ENCODE data around the gene FLT3. TPM values are rescaled to one million over a fixed set of nuclear protein-coding genes. Genes with fewer than 3 reads are reported as not detected.

The FLT3 gene
- total and polyA plus RNA-seq, 9 of the 15 experiments (the other 6 are each of a cell fraction or from before 2014, with no cell fraction given), result not detected

DNA sequence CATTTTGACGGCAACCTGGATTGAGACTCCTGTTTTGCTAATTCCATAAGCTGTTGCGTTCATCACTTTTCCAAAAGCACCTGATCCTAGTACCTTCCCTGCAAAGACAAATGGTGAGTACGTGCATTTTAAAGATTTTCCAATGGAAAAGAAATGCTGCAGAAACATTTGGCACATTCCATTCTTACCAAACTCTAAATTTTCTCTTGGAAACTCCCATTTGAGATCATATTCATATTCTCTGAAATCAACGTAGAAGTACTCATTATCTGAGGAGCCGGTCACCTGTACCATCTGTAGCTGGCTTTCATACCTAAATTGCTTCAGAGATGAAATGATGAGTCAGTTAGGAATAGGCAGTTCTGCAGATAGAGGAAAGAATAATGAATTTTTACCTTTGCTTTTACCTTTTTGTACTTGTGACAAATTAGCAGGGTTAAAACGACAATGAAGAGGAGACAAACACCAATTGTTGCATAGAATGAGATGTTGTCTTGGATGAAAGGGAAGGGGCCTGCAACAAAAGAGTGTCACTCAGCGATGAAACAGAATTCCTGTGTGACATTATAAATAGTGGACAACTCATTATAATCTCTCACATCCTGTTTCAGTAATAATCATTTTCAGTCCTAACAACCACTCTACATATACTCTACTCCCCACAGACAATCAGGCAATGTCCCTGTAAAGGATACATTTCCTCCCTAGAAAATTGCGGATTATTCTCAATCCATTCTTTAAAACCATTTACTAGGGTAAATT lies 66.3 kb downstream of the FLT3 start:
- no TSS peak for BruUV-seq (replicated peaks)
- ChIA-PET CTCF (ENCODE audit: low intra/inter-chr PET ratio) (no interaction called here), POLR2A (interaction anchor here (0.7 kb wide), 1 partner anchor 572 kb away, joined by 3 read pairs; no protein-coding TSS in a partner anchor)
- peaks cover 7 to 18% of the 10 kb centered on the region in 2 experiments for H3K27me3 ChIP-seq (ENCODE audit: control insufficient read depth in 2 of 2, insufficient read depth in 2 of 2, low read length in 2 of 2)
- H3K9ac ChIP-seq (ENCODE audit: insufficient read depth in 1 of 2, low read depth in 2 of 2, low read length in 2 of 2), result no peak overlapping the region
- no peak for DNase-seq (ENCODE audit: extremely low read depth in 1 of 4, low spot score in 3 of 4)
- intact Hi-C loops (cut with micrococcal nuclease) (no loop called here), in situ Hi-C loops (cut with MboI) (no loop called here)
- no peak for TF ChIP-seq SUPT5H (IDR thresholded peaks at IDR 0.05)
- TF ChIP-seq ZNF77 (CRISPR knock-in tag; IDR thresholded peaks at IDR 0.05), result no peak
- TF ChIP-seq SRSF7 (optimal IDR thresholded peaks at IDR 0.05; ENCODE audit: low read depth, low read length), result no peak
- TF ChIP-seq, protein P1, sequence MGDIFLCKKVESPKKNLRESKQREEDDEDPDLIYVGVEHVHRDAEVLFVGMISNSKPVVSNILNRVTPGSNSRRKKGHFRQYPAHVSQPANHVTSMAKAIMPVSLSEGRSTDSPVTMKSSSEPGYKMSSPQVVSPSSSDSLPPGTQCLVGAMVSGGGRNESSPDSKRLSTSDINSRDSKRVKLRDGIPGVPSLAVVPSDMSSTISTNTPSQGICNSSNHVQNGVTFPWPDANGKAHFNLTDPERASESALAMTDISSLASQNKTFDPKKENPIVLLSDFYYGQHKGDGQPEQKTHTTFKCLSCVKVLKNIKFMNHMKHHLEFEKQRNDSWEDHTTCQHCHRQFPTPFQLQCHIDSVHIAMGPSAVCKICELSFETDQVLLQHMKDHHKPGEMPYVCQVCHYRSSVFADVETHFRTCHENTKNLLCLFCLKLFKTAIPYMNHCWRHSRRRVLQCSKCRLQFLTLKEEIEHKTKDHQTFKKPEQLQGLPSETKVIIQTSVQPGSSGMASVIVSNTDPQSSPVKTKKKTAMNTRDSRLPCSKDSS (IDR thresholded peaks at IDR 0.05; ENCODE audit: low read depth, partially characterized antibody), result no peak
- TF ChIP-seq, protein P2, sequence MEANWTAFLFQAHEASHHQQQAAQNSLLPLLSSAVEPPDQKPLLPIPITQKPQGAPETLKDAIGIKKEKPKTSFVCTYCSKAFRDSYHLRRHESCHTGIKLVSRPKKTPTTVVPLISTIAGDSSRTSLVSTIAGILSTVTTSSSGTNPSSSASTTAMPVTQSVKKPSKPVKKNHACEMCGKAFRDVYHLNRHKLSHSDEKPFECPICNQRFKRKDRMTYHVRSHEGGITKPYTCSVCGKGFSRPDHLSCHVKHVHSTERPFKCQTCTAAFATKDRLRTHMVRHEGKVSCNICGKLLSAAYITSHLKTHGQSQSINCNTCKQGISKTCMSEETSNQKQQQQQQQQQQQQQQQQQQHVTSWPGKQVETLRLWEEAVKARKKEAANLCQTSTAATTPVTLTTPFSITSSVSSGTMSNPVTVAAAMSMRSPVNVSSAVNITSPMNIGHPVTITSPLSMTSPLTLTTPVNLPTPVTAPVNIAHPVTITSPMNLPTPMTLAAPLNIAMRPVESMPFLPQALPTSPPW (CRISPR knock-in tag; IDR thresholded peaks at IDR 0.05), result no peak
- TF ChIP-seq ZNF239 (CRISPR knock-in tag; IDR thresholded peaks at IDR 0.05), result no peak
- TF ChIP-seq, protein P3, sequence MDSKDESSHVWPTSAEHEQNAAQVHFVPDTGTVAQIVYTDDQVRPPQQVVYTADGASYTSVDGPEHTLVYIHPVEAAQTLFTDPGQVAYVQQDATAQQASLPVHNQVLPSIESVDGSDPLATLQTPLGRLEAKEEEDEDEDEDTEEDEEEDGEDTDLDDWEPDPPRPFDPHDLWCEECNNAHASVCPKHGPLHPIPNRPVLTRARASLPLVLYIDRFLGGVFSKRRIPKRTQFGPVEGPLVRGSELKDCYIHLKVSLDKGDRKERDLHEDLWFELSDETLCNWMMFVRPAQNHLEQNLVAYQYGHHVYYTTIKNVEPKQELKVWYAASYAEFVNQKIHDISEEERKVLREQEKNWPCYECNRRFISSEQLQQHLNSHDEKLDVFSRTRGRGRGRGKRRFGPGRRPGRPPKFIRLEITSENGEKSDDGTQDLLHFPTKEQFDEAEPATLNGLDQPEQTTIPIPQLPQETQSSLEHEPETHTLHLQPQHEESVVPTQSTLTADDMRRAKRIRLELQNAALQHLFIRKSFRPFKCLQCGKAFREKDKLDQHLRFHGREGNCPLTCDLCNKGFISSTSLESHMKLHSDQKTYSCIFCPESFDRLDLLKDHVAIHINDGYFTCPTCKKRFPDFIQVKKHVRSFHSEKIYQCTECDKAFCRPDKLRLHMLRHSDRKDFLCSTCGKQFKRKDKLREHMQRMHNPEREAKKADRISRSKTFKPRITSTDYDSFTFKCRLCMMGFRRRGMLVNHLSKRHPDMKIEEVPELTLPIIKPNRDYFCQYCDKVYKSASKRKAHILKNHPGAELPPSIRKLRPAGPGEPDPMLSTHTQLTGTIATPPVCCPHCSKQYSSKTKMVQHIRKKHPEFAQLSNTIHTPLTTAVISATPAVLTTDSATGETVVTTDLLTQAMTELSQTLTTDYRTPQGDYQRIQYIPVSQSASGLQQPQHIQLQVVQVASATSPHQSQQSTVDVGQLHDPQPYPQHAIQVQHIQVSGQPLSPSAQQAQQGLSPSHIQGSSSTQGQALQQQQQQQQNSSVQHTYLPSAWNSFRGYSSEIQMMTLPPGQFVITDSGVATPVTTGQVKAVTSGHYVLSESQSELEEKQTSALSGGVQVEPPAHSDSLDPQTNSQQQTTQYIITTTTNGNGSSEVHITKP (IDR thresholded peaks at IDR 0.05; ENCODE audit: partially characterized antibody), result no peak
- TF ChIP-seq ADNP (tag; IDR thresholded peaks at IDR 0.05), result no peak
- TF ChIP-seq, protein P4, sequence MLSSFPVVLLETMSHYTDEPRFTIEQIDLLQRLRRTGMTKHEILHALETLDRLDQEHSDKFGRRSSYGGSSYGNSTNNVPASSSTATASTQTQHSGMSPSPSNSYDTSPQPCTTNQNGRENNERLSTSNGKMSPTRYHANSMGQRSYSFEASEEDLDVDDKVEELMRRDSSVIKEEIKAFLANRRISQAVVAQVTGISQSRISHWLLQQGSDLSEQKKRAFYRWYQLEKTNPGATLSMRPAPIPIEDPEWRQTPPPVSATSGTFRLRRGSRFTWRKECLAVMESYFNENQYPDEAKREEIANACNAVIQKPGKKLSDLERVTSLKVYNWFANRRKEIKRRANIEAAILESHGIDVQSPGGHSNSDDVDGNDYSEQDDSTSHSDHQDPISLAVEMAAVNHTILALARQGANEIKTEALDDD (IDR thresholded peaks at IDR 0.05), result no peak
- TF ChIP-seq, protein P5, sequence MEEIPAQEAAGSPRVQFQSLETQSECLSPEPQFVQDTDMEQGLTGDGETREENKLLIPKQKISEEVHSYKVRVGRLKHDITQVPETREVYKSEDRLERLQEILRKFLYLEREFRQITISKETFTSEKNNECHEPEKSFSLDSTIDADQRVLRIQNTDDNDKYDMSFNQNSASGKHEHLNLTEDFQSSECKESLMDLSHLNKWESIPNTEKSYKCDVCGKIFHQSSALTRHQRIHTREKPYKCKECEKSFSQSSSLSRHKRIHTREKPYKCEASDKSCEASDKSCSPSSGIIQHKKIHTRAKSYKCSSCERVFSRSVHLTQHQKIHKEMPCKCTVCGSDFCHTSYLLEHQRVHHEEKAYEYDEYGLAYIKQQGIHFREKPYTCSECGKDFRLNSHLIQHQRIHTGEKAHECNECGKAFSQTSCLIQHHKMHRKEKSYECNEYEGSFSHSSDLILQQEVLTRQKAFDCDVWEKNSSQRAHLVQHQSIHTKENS (CRISPR knock-in tag; IDR thresholded peaks at IDR 0.05), result no peak
- TF ChIP-seq TCFL5 (CRISPR knock-in tag; conservative IDR thresholded peaks at IDR 0.05), result no peak
- H3K9me3 ChIP-seq (replicated peaks; ENCODE audit: control insufficient read depth, insufficient read depth, low read depth, low read length), result no peaks in the 10 kb centered on the region
- no peak for FAIRE-seq
- H3K4me2 ChIP-seq (ENCODE audit: insufficient read depth, low read length), result no peak overlapping the region
- no peak overlapping the region for H3K27ac ChIP-seq (ENCODE audit: extremely low read depth, low read depth, low read length)
- H3K79me2 ChIP-seq (ENCODE audit: control insufficient read depth, insufficient read depth, low read length), result no peaks in the 10 kb centered on the region
- no peaks in the 10 kb centered on the region for H4K20me1 ChIP-seq (replicated peaks; ENCODE audit: control insufficient read depth, insufficient read depth, low read length)
- H3K4me3 ChIP-seq, result no peak overlapping the region
- WGBS (ENCODE audit: insufficient coverage, low coverage, missing lambda C conversion rate), result 0% methylated on average over 8 of the region's 8 CpGs
- no peak overlapping the region for H2AFZ ChIP-seq (ENCODE audit: low read depth, low read length)
- no peaks in the 10 kb centered on the region for H3K36me3 ChIP-seq (ENCODE audit: control insufficient read depth, insufficient read depth, low read length)
- H3K9me1 ChIP-seq (ENCODE audit: control insufficient read depth, insufficient read depth, low read length), result no peaks in the 10 kb centered on the region
- ATAC-seq, result no peak
- H3K4me1 ChIP-seq (replicated peaks in 1 of 2; ENCODE audit: control insufficient read depth in 2 of 2, insufficient read depth in 2 of 2, low read length in 2 of 2), result no peaks in the 10 kb centered on the region; a peak in 1 of 5 replicates

Data from K562 (cell line).